ENCODE data around the gene KRTAP4-7. TPM values are rescaled to one million over a fixed set of nuclear protein-coding genes. Genes with fewer than 3 reads are reported as not detected.
"Not testable (repeated sequence)": the region's sequence is repeated elsewhere in the genome, so short reads cannot be mapped to it uniquely, and the experiment has no call there.

The KRTAP4-7 gene
- total RNA-seq, 1 experiment from 2014 or later, result not detected

DNA sequence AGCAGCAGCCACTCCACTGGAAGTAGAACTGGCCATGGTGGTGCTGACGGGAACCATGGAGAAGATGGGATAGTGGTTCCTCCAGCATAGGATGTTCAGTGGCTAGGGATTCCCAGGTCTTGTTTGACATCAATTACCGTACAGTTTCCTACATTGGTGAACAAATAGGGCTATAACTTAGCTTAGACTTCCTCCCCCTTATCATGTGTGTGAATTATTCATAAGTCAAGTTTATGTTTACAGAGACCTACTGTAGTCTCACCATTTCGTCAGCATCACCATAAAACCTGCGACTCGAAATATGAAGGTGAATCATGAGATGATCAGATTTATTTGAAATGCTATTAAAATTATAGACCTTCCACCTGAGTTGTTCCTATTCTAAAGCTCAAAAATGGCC lies 25.2 kb upstream of the KRTAP4-7 start:
- no peak overlapping the region for H3K4me3 ChIP-seq
- H3K27ac ChIP-seq, result peak overlapping the region; percentile 97
- H3K36me3 ChIP-seq, result no peaks in the 10 kb centered on the region
- peaks cover 56% of the 10 kb centered on the region for H3K4me1 ChIP-seq (replicated peaks)
- peaks cover 6% of the 10 kb centered on the region; the same call in 1 of the 2 replicates for H3K9me3 ChIP-seq (replicated peaks)
- no peaks in the 10 kb centered on the region for H3K27me3 ChIP-seq (replicated peaks)
- DNase-seq (ENCODE audit: low read depth in 1 of 2, low spot score in 2 of 2), result no peak

DNA sequence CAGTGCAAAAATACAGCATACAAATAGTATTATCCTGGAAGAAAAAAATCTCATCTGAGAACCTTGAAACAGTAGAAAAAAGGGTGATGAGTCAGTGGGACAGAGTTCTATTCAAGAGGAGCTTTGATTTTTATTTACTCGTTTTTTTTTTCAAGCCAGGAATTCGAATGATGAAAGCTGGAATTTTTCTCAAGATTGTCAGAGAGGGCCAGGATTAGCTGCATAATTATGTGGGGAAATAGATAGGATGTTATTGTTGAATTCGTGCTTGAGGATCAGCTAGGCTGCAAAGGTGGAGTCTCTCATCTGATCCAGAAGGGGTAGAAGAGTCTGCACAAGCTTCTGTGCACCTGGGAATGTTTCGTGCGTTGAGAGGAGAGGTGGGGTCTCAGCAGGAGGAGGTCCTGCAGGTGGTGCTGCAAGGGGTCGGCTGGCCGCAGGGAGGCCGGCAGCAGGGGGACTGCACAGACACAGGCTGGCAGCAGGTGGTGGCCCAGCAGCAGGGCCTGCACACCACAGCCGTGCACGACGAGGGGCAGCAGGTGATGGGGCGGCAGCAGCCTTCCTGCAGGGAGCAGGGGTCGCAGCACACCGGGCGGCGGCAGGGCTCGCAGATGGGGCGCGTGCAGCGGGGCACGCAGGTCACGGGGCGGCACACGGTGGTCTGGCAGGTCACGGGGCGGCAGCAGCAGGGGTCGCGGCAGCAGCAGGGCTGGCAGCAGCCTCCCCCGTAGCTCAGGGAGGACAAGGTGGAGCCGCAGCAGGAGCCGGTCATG lies 24.5 kb upstream of the KRTAP4-7 start:
- H3K4me3 ChIP-seq, result not testable (repeated sequence)

DNA sequence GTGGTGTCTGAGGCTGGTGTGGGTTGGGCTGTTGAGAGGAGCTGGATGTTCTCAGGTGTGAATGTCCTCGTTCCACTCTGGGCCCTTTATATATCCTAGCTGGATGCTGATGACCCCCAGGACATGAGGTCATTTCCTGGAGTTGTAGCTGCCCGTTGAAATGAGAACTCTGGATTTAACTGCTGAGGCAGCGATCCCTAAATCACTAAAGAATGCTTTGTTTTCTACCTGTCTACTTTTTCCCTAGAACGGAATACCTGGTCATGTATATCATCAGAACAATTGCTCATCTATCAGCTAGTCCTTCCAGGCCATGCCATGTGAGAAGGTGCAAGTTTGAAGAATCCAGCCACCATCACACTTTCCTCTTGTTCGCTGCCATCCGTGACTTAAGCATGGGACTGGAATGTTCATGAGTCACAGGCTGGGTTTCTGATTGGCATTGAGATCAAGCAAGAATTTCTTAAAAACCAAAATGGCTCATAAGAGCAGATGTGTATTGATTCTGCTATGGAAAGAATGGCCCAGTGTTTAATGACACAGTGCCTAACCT lies 23.8 kb upstream of the KRTAP4-7 start, which contains the start of gene KRTAP2-3:
KRTAP2-3 (minus strand) TSS at position 63 of the 553 bp plus-strand sequence. CDS start 64 bp downstream, outside the sequence.
- Histone ChIP-seq H3K27me3 (replicated peaks) (no peaks in the 10 kb centered on the region), H3K4me1 (replicated peaks) (peaks cover 65% of the 10 kb centered on the region), H3K4me3 (no peak within 1 kb of the TSS), H3K9me3 (replicated peaks) (peaks cover 6% of the 10 kb centered on the region; the same call in 1 of the 2 replicates), H3K27ac (peak within 1 kb of the TSS; percentile 97), H3K36me3 (no peaks in the 10 kb centered on the region)
- DNase-seq (ENCODE audit: low read depth in 1 of 2, low spot score in 2 of 2), result peak; percentile 83 to 91

More for the DNA sequence above, 24.5 kb upstream of the KRTAP4-7 start:
- H3K9me3 ChIP-seq (replicated peaks); H3K36me3 ChIP-seq; H3K27me3 ChIP-seq (replicated peaks): not testable (repeated sequence)
- Histone ChIP-seq H3K4me1 (replicated peaks) (peaks cover 61% of the 10 kb centered on the region), H3K27ac (peak overlapping the region; percentile 97)
- DNase-seq (ENCODE audit: low read depth in 1 of 2, low spot score in 2 of 2), result peak; percentile 47 to 95

DNA sequence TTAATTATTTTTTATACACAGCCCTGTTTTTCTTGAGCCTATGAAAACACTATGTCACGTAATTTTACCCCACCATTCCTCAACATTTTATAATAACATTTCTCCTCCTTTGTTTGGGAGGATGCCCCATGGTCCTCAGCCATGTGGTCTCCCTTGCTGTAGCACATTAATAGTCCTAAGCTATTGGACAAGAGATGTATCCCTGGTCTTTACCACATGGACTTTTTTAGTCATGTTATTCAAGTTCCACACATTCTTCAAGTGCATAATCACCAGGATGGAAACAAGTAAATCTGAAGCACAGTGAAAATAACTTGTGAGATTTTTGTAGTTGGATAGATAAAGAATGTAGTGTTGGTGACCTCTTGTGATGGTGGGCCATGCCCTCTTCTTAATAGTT lies 22.0 kb upstream of the KRTAP4-7 start:
- H3K4me3 ChIP-seq, result no peak overlapping the region
- H3K36me3 ChIP-seq, result no peaks in the 10 kb centered on the region
- peak; percentile 65 to 90 for DNase-seq (ENCODE audit: low read depth in 1 of 2, low spot score in 2 of 2)
- H3K9me3 ChIP-seq (replicated peaks), result peaks cover 6% of the 10 kb centered on the region; the same call in 1 of the 2 replicates
- peak overlapping the region; percentile 97 for H3K27ac ChIP-seq
- H3K4me1 ChIP-seq (replicated peaks), result peaks cover 79% of the 10 kb centered on the region
- no peaks in the 10 kb centered on the region for H3K27me3 ChIP-seq (replicated peaks)

DNA sequence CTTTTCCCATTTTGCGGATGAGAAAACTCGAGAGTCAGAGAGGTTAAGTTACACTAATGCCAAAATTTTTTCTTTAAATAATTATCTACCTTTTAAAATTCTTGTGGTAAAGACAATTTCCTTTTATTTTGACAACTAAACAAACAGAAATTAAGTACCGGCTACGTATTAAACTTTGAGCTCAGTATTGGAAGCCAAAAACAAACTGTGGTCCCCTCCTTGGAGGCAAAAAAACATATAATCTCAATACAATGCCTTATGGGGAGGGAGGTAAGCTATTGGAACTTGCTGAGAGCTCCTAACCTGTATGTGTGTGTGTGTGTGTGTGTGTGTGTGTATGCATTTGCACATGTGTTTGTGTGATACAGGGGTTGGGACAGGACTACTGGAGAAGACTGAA lies 20.5 kb upstream of the KRTAP4-7 start:
- Histone ChIP-seq H3K27me3 (replicated peaks) (no peaks in the 10 kb centered on the region), H3K27ac (peak overlapping the region; percentile 97; the same call in 1 of the 2 replicates), H3K9me3 (replicated peaks) (peaks cover 6% of the 10 kb centered on the region; the same call in 1 of the 2 replicates), H3K4me1 (replicated peaks) (peaks cover 81% of the 10 kb centered on the region), H3K4me3 (no peak overlapping the region), H3K36me3 (no peaks in the 10 kb centered on the region)
- no peak for DNase-seq (ENCODE audit: low read depth in 1 of 2, low spot score in 2 of 2)

DNA sequence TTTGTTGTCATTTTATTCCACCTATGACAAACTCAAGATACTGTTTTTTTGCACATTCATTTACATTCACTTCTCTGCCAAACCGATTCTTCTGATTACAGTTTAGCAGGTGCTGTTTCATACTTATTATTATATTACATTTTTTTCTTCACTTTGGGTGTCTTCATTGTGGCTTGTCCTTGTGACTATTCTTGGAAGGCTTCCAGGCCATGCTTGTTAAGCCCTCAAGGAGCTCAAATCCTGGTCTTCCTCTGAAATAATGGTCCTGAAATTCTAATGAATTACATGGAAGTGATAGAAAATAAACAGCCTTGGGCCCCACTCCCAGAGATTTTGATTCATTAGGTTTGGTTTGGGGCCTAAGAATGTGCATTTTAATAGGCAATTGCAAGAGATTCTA lies 19.6 kb upstream of the KRTAP4-7 start:
- Histone ChIP-seq H3K4me1 (replicated peaks) (peaks cover 74% of the 10 kb centered on the region), H3K27ac (no peak overlapping the region), H3K27me3 (replicated peaks) (no peaks in the 10 kb centered on the region), H3K36me3 (no peaks in the 10 kb centered on the region), H3K4me3 (no peak overlapping the region), H3K9me3 (replicated peaks) (peaks cover 6% of the 10 kb centered on the region; the same call in 1 of the 2 replicates)
- no peak for DNase-seq (ENCODE audit: low read depth in 1 of 2, low spot score in 2 of 2)

DNA sequence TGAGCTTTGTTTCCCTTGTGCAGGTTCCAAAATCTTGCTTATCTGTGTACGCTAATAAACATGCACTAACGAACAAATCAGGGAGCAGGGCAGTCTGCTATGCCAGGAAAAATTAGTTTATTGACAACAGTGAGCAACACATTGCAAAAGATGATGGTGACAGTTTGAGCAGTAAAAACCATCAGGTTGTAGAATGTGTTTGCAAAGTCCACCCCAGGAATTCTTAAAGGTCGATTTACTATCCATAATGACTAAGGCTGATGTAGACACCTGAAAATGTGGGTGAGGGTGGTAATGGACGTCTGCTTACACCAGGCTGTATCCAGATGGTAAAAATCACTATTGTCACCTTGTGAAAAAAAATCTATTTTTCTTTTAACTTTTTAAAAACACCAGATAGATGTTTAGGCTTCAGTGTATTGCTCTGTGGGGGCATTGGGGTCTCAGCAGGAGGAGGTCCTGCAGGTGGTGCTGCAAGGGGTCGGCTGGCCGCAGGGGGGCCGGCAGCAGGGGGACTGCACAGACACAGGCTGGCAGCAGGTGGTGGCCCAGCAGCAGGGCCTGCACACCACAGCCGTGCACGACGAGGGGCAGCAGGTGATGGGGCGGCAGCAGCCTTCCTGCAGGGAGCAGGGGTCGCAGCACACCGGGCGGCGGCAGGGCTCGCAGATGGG lies 18.8 kb upstream of the KRTAP4-7 start:
- H3K27me3 ChIP-seq (replicated peaks); H3K9me3 ChIP-seq (replicated peaks); H3K36me3 ChIP-seq; H3K27ac ChIP-seq; H3K4me3 ChIP-seq; DNase-seq (ENCODE audit: low read depth in 1 of 2, low spot score in 2 of 2): not testable (repeated sequence)
- peaks cover 66% of the 10 kb centered on the region for H3K4me1 ChIP-seq (replicated peaks)

DNA sequence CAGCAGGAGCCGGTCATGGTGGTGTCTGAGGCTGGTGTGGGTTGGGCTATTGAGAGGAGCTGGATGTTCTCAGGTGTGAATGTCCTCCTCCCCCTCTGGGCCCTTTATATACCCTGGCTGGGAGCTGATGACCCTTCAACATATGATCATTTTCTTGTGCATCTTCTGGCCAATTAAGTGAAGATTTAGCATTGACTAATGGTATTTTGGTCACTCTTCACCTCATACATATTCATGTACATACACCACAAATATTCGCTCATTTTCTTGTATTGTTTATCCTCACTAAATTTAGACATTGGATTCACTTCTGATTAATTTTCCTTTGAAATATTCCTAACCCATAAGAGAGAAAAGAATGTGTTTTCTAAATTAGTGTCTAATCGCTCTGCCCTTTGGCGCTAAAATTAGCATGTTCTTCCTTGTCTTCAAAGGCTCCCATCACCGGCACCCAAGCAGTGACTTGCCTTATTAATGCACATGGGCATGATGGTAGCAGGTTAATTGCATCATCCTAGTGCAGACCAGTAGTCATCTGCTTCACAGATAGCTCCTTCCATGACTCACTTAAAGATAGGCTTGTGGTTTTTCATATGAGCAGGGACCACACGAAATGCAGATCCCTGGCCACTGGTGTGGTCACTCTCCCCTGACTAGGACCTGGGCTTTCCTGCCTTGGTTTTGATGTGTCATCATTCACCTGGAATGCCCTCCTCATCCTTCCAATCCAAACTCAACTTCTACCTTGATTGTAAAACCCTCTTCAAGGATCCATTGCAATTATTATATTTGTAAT lies 17.9 kb upstream of the KRTAP4-7 start, which contains the start of gene KRTAP2-4:
KRTAP2-4 (minus strand) TSS at position 51 of the 796 bp plus-strand sequence; CDS start at position 17, 34 bp downstream.
- Histone ChIP-seq H3K27me3 (replicated peaks) (no peaks in the 10 kb centered on the region), H3K4me1 (replicated peaks) (peaks cover 57% of the 10 kb centered on the region), H3K36me3 (no peaks in the 10 kb centered on the region), H3K9me3 (replicated peaks) (peaks cover 6% of the 10 kb centered on the region; the same call in 1 of the 2 replicates), H3K4me3 (no peak within 1 kb of the TSS), H3K27ac (0 out of 2 replicates have a peak within 1 kb of the TSS, but pooled peaks have one; percentile 14)
- DNase-seq (ENCODE audit: low read depth in 1 of 2, low spot score in 2 of 2), result peak; percentile 61 to 65

DNA sequence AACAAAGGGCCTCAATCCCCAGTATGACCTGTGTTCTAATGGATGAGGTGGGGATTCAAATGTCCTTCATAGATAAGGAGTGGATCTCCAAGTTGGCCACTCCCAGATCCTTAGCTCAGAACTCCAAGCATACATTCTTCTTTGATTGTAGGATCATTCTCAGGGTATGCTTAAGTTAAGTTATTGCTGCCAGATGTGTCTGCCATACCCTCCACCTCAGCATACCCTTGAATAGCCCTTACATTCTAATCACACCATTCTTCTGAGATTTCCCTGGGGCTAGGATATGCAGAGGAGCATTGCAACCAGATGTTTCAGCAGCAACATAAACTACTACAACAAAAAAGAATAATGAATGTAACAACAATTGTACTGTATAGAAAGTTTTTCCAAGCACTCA lies 16.7 kb upstream of the KRTAP4-7 start:
- no peaks in the 10 kb centered on the region for H3K36me3 ChIP-seq
- peaks cover 45% of the 10 kb centered on the region for H3K4me1 ChIP-seq (replicated peaks)
- H3K27ac ChIP-seq, result no peak overlapping the region; the same call in 1 of the 2 replicates
- H3K27me3 ChIP-seq (replicated peaks), result no peaks in the 10 kb centered on the region
- DNase-seq (ENCODE audit: low read depth in 1 of 2, low spot score in 2 of 2), result no peak
- H3K9me3 ChIP-seq (replicated peaks), result no peaks in the 10 kb centered on the region
- no peak overlapping the region for H3K4me3 ChIP-seq

DNA sequence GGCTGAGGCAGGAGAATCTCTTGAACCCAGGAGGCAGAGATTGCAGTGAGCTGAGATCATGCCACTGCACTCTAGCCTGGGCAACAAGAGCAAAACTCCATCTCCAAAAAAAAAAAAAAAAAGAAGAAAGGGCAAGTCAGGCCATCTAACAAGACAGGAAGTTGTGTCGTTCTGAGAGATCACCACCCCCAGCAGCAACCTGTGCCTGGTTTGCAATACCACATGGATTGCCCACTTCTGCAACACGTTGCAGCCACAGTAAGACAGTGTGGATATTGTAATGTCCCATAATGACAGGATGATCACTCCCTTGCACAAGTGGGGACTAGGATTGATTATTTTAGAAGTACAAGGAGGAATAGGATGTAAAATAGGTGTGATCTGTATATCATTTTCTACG lies 14.9 kb upstream of the KRTAP4-7 start:
- Histone ChIP-seq H3K4me3 (no peak overlapping the region), H3K4me1 (replicated peaks) (peaks cover 27% of the 10 kb centered on the region), H3K27me3 (replicated peaks) (no peaks in the 10 kb centered on the region), H3K27ac (no peak overlapping the region), H3K9me3 (replicated peaks) (no peaks in the 10 kb centered on the region), H3K36me3 (no peaks in the 10 kb centered on the region)
- DNase-seq (ENCODE audit: low read depth in 1 of 2, low spot score in 2 of 2), result no peak

DNA sequence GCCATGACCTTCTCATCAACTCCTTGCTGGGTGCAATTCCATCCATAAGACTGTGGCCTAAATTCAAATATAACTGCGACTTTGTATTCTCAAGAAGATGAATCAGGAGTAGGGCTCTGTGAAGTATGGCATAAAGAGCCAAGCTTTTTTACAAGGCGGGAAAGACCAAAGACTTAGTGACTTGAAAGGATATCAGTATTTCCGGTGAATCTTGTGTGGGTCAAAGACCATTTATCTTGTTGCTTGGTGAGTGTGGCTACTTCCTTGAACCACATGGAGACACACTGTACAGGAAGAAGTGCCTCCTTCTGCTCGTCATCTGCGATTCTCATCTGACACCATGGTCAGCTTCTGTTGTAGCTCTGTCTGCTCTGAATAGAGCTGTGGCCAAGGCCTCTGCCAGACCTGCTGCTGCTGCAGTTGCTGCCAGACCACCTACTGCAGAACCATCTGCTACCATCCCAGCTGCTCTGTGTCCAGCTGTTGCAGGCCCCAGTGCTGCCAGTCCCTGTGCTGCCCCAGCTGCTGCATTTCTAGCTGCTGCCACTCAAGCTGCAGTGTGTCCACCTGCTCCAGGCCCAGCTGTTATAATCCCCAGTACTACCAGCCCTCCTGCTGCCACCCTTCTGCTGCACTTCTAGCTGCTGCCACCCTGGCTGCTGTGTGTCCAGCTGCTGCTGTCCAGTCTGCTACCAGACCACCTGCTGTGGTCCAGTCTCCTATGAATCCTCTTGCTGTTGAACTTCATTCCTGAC lies 12.2 kb upstream of the KRTAP4-7 start:
- Histone ChIP-seq H3K36me3 (no peaks in the 10 kb centered on the region), H3K27ac (no peak overlapping the region), H3K4me3 (no peak overlapping the region), H3K27me3 (replicated peaks) (no peaks in the 10 kb centered on the region), H3K9me3 (replicated peaks) (no peaks in the 10 kb centered on the region), H3K4me1 (replicated peaks) (peaks cover 9% of the 10 kb centered on the region)
- DNase-seq (ENCODE audit: low read depth in 1 of 2, low spot score in 2 of 2), result no peak

DNA sequence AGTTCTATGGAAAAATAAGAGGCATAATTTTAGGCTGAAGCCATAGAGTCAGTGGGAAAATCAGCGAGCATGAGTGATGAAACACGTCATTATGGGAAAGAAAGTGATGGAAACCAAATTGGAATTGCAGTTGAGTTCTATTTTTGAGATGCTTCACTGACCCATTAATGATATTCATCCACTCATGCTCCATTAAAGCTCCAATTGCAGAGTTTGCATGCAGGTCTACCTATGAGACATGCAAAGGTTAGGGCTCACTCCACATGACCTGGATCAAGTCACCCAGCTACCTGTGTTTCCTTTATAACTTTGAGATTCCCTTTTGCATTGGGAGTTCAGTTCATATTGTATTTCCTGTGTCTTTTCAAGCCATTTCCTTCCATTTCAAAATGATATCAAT lies 10.3 kb upstream of the KRTAP4-7 start:
- no peaks in the 10 kb centered on the region for H3K36me3 ChIP-seq
- H3K4me1 ChIP-seq (replicated peaks), result no peaks in the 10 kb centered on the region
- H3K4me3 ChIP-seq, result no peak overlapping the region
- no peaks in the 10 kb centered on the region for H3K9me3 ChIP-seq (replicated peaks)
- no peak overlapping the region for H3K27ac ChIP-seq
- no peaks in the 10 kb centered on the region for H3K27me3 ChIP-seq (replicated peaks)
- no peak for DNase-seq (ENCODE audit: low read depth in 1 of 2, low spot score in 2 of 2)

All from SJSA1 (cell line).